GM03348 (cell line): ENCODE measurements around the gene CYP11A1.

ENCODE experiments used
- DNase-seq: peaks from one replicate; pipeline ENCODE4 v3.0.0; 2012; ENCODE audit warnings: low spot score

Gene CYP11A1

GRCh38 chr15:74347757-74348250 is 19.6 kb downstream of the CYP11A1 start:
- DNase-seq, result no peak

- DNase-seq, result no peak
Measured at GRCh38 chr15:74345051-74345450, 22.4 kb downstream of the CYP11A1 start.

GRCh38 chr15:74343797-74344127 is 23.7 kb downstream of the CYP11A1 start:
- DNase-seq, result no peak

GRCh38 chr15:74343127-74343796 is 24.2 kb downstream of the CYP11A1 start:
- no peak for DNase-seq

GRCh38 chr15:74340150-74340549 is 27.3 kb downstream of the CYP11A1 start:
- DNase-seq, result no peak

- no peak for DNase-seq
Measured at GRCh38 chr15:74339371-74339770, 28.1 kb downstream of the CYP11A1 start.

GRCh38 chr15:74338676-74339075 is 28.8 kb downstream of the CYP11A1 start:
- no peak for DNase-seq

- no peak for DNase-seq
Measured at GRCh38 chr15:74337607-74338211, 29.7 kb downstream of the CYP11A1 start.

GRCh38 chr15:74337146-74337545 is 30.3 kb downstream of the CYP11A1 start:
- DNase-seq, result no peak

- no peak for DNase-seq
Measured at GRCh38 chr15:74336061-74337005, 31.1 kb downstream of the CYP11A1 start.

GRCh38 chr15:74335396-74335795 is 32.0 kb downstream of the CYP11A1 start:
- DNase-seq, result no peak

GRCh38 chr15:74334127-74334526 is 33.3 kb downstream of the CYP11A1 start:
- DNase-seq, result no peak

GRCh38 chr15:74333662-74334061 is 33.8 kb downstream of the CYP11A1 start:
- DNase-seq, result no peak

GRCh38 chr15:74333093-74333492 is 34.4 kb downstream of the CYP11A1 start:
- no peak for DNase-seq

GRCh38 chr15:74332611-74333010 is 34.8 kb downstream of the CYP11A1 start:
- no peak for DNase-seq

GRCh38 chr15:74332011-74332410 is 35.4 kb downstream of the CYP11A1 start:
- no peak for DNase-seq

- no peak for DNase-seq
Measured at GRCh38 chr15:74330861-74331408, 36.5 kb downstream of the CYP11A1 start.

- DNase-seq, result no peak
Measured at GRCh38 chr15:74328331-74329056, 39.0 kb downstream of the CYP11A1 start.

GRCh38 chr15:74327756-74328155 is 39.7 kb downstream of the CYP11A1 start:
- no peak for DNase-seq

- DNase-seq, result no peak
Measured at GRCh38 chr15:74326746-74327145, 40.7 kb downstream of the CYP11A1 start.

- DNase-seq, result no peak
Measured at GRCh38 chr15:74324714-74325113, 42.7 kb downstream of the CYP11A1 start.
